Activated CD8-positive, alpha-beta T cell treated with anti-CD3 and anti-CD28 coated beads, Interleukin-2, amount 10 ng/mL, durations not matched to agents 7 days and 5 days (primary cell): ENCODE results near the gene MAPKAP1. TPM values are rescaled to one million over a fixed set of nuclear protein-coding genes. Genes with fewer than 3 reads are reported as not detected.

Source experiments
- ATAC-seq: fragments of 150-1000 bp; cut with Tn5 transposase; one replicate; pipeline ENCODE4 v1.10.0; 2021; ENCODE audit warnings: moderate library complexity
- CTCF ChIA-PET: fragments of 350-600 bp; sonication (Branson Sonifier 250); formaldehyde crosslinking; loops from one replicate; lab custom pipeline; 2021; ENCODE audit warnings: antibody characterized with exemption; lab: Charles Lee
- POLR2A ChIA-PET: fragments of 350-600 bp; sonication (Branson Sonifier 250); formaldehyde crosslinking; loops from one replicate; lab custom pipeline; 2021; ENCODE audit warnings: antibody characterized with exemption; lab: Charles Lee
- DNase-seq: peaks from one replicate; pipeline ENCODE4 v3.0.0-alpha.2; 2020
- H3K27ac Mint-ChIP-seq: one replicate; pipeline ENCODE4 v1.8.0; 2021; ENCODE audit warnings: mild to moderate bottlenecking, mixed read lengths
- H3K27me3 Mint-ChIP-seq: one replicate; pipeline ENCODE4 v1.8.0; 2021; ENCODE audit warnings: low read depth, mixed read lengths
- H3K36me3 Mint-ChIP-seq: one replicate; pipeline ENCODE4 v1.8.0; 2021; ENCODE audit warnings: low read depth, mixed read lengths
- H3K4me1 Mint-ChIP-seq: one replicate; pipeline ENCODE4 v1.8.0; 2021; ENCODE audit warnings: low read depth, mixed read lengths
- H3K4me3 Mint-ChIP-seq: one replicate; pipeline ENCODE4 v1.8.0; 2021; ENCODE audit warnings: mild to moderate bottlenecking, mixed read lengths
- H3K9me3 Mint-ChIP-seq: one replicate; pipeline ENCODE4 v1.8.0; 2022; ENCODE audit warnings: mixed read lengths; ENCODE audit not compliant: insufficient read depth
- total RNA-seq, 2 experiments: library from RNA; stranded (reverse); gene quantifications; one replicate each; pipeline ENCODE4 v1.2.3, GENCODE V29; 2021

Gene MAPKAP1
- total RNA-seq: 10 to 100 TPM; 60.4 to 63.9 TPM

DNA sequence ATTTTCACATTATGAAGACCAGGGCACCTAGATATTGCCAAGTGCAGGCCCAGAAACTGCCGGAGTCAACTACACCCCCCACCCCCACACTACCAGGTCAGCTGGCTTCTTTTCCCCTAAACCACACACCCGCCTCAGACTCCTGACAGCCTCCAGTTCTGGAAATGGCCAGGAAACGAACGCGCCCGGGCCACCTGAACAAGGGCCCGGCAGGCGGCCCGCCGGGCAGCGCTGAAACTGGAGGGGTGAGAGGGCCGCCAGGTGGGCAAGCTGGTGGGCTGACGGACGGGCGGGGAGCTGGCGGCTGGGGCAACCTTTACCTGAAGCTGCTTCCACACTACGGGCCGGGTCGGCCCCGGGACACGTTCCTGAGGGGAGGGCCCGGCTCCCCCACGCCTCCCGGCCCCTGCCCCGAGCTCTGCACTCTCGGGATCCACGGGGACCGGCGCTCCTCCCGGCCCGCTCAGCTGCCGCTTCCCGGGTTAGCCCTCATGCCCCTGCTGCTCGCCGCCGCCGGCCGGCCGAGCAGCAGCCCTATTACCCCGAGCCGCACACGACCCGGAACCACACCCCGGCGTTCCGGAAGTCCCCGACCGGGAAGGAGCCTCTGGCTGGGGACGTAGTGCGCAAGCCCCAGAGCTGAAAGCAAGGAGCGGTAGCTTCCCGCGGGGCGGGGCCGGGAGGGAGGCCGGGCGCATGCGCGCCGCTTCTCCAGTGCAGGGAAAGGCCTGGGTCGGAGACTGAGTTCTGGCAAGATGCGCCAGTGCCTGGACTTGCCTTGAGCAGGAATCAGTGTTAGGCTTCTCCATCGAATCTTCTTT lies at the start of gene MAPKAP1:
MAPKAP1 (minus strand) TSS at position 558 of the 821 bp plus-strand sequence. CDS start 34,634 bp downstream, outside the sequence.
- H3K27me3 Mint-ChIP-seq: no peaks in the 10 kb centered on the region
- CTCF ChIA-PET: interaction anchor here (0.8 to 1.0 kb wide), 3 partner anchors 60 to 299 kb away, joined by 3 to 5 read pairs (median 3); no protein-coding TSS in a partner anchor
- peak within 1 kb of the TSS; percentile 79 for H3K27ac Mint-ChIP-seq
- no peaks in the 10 kb centered on the region for H3K9me3 Mint-ChIP-seq
- DNase-seq (peak; percentile 94), ATAC-seq (peak; percentile 100)
- H3K36me3 Mint-ChIP-seq: peaks cover 3% of the 10 kb centered on the region
- peak within 1 kb of the TSS; percentile 84 for H3K4me3 Mint-ChIP-seq
- peaks cover 33% of the 10 kb centered on the region for H3K4me1 Mint-ChIP-seq
- POLR2A ChIA-PET: interaction anchor here (0.7 to 1.3 kb wide), 6 partner anchors 39 to 102 kb away, joined by 3 to 9 read pairs (median 4); no protein-coding TSS in a partner anchor

- H3K27me3 Mint-ChIP-seq: no peaks in the 10 kb centered on the region
- DNase-seq: no peak
- ATAC-seq: no peak
- ChIA-PET POLR2A (interaction anchor here (1.3 kb wide), 1 partner anchor 50 kb away, joined by 5 read pairs; the partner anchor contains the start of gene MAPKAP1), CTCF (interaction anchor here (0.8 to 1.5 kb wide), 2 partner anchors 11 to 349 kb away, joined by 4 to 5 read pairs; no protein-coding TSS in a partner anchor)
- H3K4me1 Mint-ChIP-seq: peaks cover 16% of the 10 kb centered on the region
- H3K9me3 Mint-ChIP-seq: no peaks in the 10 kb centered on the region
- H3K27ac Mint-ChIP-seq: no peak overlapping the region
- no peak overlapping the region for H3K4me3 Mint-ChIP-seq
- H3K36me3 Mint-ChIP-seq: peaks cover 16% of the 10 kb centered on the region
These were observed 49.5 kb upstream of the MAPKAP1 start for GRCh38 chr9:125756518-125756917.

DNA sequence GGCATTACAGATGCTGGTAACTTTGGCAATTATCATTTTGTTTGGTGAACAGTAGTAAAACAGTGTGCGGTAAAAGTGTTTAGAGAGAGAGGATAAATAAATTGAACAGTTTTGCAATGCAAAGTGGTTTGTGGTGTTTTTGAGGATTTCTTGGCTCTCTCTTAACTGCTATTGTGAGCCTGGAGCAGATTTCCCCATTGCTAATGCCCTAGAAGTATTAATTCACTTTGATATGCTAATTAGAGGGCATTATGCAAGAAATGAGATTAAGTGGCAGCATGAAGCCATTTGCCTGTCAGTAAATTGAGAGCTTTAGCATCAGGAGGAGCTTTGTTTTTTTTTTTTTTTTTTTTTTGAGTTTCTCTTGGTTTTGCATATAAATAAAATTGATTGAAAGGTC lies 48.3 kb upstream of the MAPKAP1 start:
- no peak overlapping the region for H3K4me3 Mint-ChIP-seq
- H3K9me3 Mint-ChIP-seq: no peaks in the 10 kb centered on the region
- no peak for DNase-seq
- ChIA-PET CTCF (interaction anchor here (0.8 to 1.5 kb wide), 2 partner anchors 10 to 66 kb away, joined by 3 to 5 read pairs; no protein-coding TSS in a partner anchor), POLR2A (no interaction called here)
- H3K27me3 Mint-ChIP-seq: no peaks in the 10 kb centered on the region
- H3K27ac Mint-ChIP-seq: no peak overlapping the region
- ATAC-seq: no peak
- H3K4me1 Mint-ChIP-seq: peaks cover 21% of the 10 kb centered on the region
- peaks cover 23% of the 10 kb centered on the region for H3K36me3 Mint-ChIP-seq

DNA sequence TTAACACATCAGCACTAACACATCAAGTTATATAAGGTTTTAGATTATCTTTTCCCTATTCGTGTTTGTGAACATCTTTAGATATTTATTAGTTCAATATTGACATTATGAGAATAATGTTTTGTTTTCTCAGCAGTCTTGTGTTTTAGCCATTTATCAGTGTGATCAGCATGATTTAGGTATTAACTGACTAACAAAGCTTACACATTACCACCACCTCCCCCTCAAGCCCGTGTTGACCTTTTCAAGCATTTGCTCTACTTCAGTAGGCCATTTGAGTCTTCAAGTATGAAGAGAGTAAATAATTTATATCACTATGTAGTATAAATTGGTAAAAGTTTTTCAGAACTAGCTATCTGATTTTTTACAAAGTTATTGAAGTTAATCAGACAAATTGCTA lies 47.1 kb upstream of the MAPKAP1 start:
- ATAC-seq (no peak), DNase-seq (no peak)
- Mint-ChIP-seq H3K9me3 (no peaks in the 10 kb centered on the region), H3K36me3 (peaks cover 27% of the 10 kb centered on the region), H3K27me3 (no peaks in the 10 kb centered on the region), H3K4me3 (no peak overlapping the region), H3K27ac (no peak overlapping the region), H3K4me1 (peaks cover 22% of the 10 kb centered on the region)
- CTCF ChIA-PET: no interaction called here
- POLR2A ChIA-PET: no interaction called here

- POLR2A ChIA-PET: no interaction called here
These were observed 45.1 kb upstream of the MAPKAP1 start for GRCh38 chr9:125752070-125752628.

GRCh38 chr9:125750627-125751011 lies 43.6 kb upstream of the MAPKAP1 start:
- H3K36me3 Mint-ChIP-seq: peaks cover 27% of the 10 kb centered on the region
- H3K4me3 Mint-ChIP-seq: no peak overlapping the region
- peaks cover 2% of the 10 kb centered on the region for H3K27me3 Mint-ChIP-seq
- peaks cover 32% of the 10 kb centered on the region for H3K4me1 Mint-ChIP-seq
- no peak for ATAC-seq
- no peak overlapping the region for H3K27ac Mint-ChIP-seq
- DNase-seq: no peak
- no peaks in the 10 kb centered on the region for H3K9me3 Mint-ChIP-seq
- ChIA-PET POLR2A (no interaction called here), CTCF (interaction anchor here (1.1 to 1.6 kb wide), 3 partner anchors 9 to 192 kb away, joined by 3 to 5 read pairs (median 3); no protein-coding TSS in a partner anchor)

More at GRCh38 chr9:125752070-125752628, 45.1 kb upstream of the MAPKAP1 start:
- CTCF ChIA-PET: no interaction called here
- no peak for DNase-seq
- Mint-ChIP-seq H3K4me1 (peaks cover 25% of the 10 kb centered on the region), H3K27me3 (no peaks in the 10 kb centered on the region), H3K9me3 (no peaks in the 10 kb centered on the region), H3K27ac (no peak overlapping the region), H3K36me3 (peaks cover 33% of the 10 kb centered on the region), H3K4me3 (no peak overlapping the region)
- ATAC-seq: no peak

DNA sequence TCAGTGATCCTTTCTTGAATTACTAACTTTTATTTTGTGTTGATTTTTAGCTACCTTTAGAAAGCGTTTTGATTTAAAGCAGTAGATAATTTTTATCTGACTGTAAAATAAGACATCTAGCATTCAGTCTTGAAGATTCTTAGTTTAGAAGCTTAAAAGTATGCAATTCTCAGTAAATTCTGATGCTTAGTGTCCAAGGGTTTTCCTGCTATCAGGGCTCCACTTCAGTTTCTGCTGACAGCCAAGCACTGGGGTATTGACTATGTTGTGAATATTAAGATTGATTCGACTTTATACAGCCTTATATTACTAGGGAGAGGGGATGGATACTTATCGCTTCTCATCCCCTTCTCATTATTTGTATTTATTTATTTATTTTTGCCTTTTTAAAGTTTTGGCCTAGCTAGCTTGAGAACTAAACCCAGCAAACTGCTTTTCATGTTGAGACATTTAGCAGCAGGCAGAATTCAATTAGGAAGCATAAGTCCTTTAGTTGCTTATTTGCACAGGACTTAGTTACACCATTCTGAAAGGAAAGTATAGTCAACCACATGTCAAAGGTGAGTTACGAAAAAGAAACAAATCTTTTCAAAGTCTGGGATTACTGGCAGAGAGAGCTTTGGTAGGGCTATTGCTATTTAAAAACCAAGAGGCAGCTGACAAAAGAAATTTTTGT lies 43.1 kb upstream of the MAPKAP1 start:
- POLR2A ChIA-PET: no interaction called here
- Mint-ChIP-seq H3K27ac (no peak overlapping the region), H3K27me3 (peaks cover 8% of the 10 kb centered on the region), H3K36me3 (peaks cover 27% of the 10 kb centered on the region), H3K9me3 (no peaks in the 10 kb centered on the region), H3K4me1 (peaks cover 37% of the 10 kb centered on the region), H3K4me3 (no peak overlapping the region)
- ATAC-seq (no peak), DNase-seq (no peak)
- CTCF ChIA-PET: interaction anchor here (1.1 to 1.6 kb wide), 2 partner anchors 9 to 39 kb away, joined by 3 to 5 read pairs; no protein-coding TSS in a partner anchor

- Mint-ChIP-seq H3K27ac (no peak overlapping the region), H3K36me3 (peaks cover 27% of the 10 kb centered on the region), H3K4me1 (peaks cover 37% of the 10 kb centered on the region), H3K4me3 (peak overlapping the region; percentile 84), H3K27me3 (peaks cover 14% of the 10 kb centered on the region), H3K9me3 (no peaks in the 10 kb centered on the region)
- ATAC-seq: no peak
- CTCF ChIA-PET: interaction anchor here (1.1 to 1.6 kb wide), 2 partner anchors 10 to 40 kb away, joined by 3 to 5 read pairs; no protein-coding TSS in a partner anchor
- POLR2A ChIA-PET: no interaction called here
- no peak for DNase-seq
These were observed 42.4 kb upstream of the MAPKAP1 start for GRCh38 chr9:125749287-125749935.

GRCh38 chr9:125748446-125749099 lies 41.6 kb upstream of the MAPKAP1 start:
- H3K4me1 Mint-ChIP-seq: peaks cover 37% of the 10 kb centered on the region
- DNase-seq (peak; percentile 24), ATAC-seq (no peak)
- no peaks in the 10 kb centered on the region for H3K9me3 Mint-ChIP-seq
- peak overlapping the region; percentile 84 for H3K4me3 Mint-ChIP-seq
- ChIA-PET CTCF (interaction anchor here (0.7 kb wide), 1 partner anchor 16 kb away, joined by 3 read pairs; no protein-coding TSS in a partner anchor), POLR2A (interaction anchor here (0.9 to 1.8 kb wide), 3 partner anchors 10 to 82 kb away, joined by 3 to 4 read pairs (median 4); partner anchors contain the start of gene MAPKAP1)
- peaks cover 19% of the 10 kb centered on the region for H3K27me3 Mint-ChIP-seq
- peaks cover 25% of the 10 kb centered on the region for H3K36me3 Mint-ChIP-seq
- peak overlapping the region; percentile 75 for H3K27ac Mint-ChIP-seq

DNA sequence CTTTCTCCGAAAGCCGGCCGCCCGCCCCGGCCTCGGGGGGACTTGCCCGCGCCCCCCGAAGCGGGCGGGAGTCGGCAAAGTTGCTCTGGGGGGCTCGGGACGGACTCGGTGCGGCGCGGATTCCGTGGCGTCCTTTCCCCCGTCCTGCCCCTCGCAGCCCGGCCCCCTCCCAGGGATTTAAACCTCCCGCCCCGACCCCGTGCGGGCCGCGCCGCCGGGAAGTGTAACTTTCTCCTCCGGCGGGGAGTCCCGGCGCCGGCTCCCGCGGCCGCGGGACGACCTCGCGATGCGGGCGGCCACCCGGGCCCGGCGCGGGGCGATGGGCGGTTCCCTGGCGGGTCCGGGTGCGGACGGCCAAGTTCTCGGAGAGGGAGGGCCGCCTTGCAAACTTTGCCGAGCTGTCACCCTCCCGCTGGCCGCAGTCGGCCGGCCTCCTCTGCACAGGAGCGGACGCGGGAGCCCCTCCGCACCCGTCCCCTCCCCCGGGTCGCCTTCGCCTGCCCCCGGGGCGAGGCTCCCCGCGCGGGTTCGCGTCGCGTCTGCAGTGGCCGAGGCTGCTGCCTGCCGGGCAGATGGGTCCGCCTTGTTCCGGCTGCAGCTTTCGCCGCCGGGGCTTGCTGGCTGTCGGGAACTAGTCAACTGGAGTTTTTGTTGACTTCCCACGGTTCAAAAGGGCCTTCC lies 40.9 kb upstream of the MAPKAP1 start:
- H3K4me3 Mint-ChIP-seq: peak overlapping the region; percentile 84
- H3K9me3 Mint-ChIP-seq: no peaks in the 10 kb centered on the region
- DNase-seq (peak; percentile 47), ATAC-seq (no peak)
- POLR2A ChIA-PET: interaction anchor here (0.9 to 1.8 kb wide), 3 partner anchors 11 to 83 kb away, joined by 3 to 4 read pairs (median 4); partner anchors contain the start of gene MAPKAP1
- peak overlapping the region; percentile 75 for H3K27ac Mint-ChIP-seq
- H3K27me3 Mint-ChIP-seq: peaks cover 22% of the 10 kb centered on the region
- H3K4me1 Mint-ChIP-seq: peaks cover 37% of the 10 kb centered on the region
- peaks cover 24% of the 10 kb centered on the region for H3K36me3 Mint-ChIP-seq
- CTCF ChIA-PET: interaction anchor here (0.7 kb wide), 1 partner anchor 16 kb away, joined by 3 read pairs; no protein-coding TSS in a partner anchor
